Measurements from ENCODE around the gene TAOK3. TPM values are rescaled to one million over a fixed set of nuclear protein-coding genes. Genes with fewer than 3 reads are reported as not detected.

Gene TAOK3
- polyA plus RNA-seq, 3 donors: 19.7 to 58.3 (median 44.8) TPM

GRCh38 chr12:118148287-118148686 lies 224.4 kb downstream of the TAOK3 start:
- no peak for DNase-seq
- no peaks in the 10 kb centered on the region for H3K9me3 ChIP-seq (replicated peaks in 1 of 2; ENCODE audit: control insufficient read depth in 1 of 2, insufficient read depth in 1 of 2, low read length in 2 of 2)
- no CpG with 5 or more reads among the region's 5 CpGs for WGBS (ENCODE audit: insufficient coverage)
- peaks cover 0 to 1% (median 0%) of the 10 kb centered on the region in 3 donors for H3K27me3 Mint-ChIP-seq (ENCODE audit: low read depth in 3 of 3)
- H3K4me3 Mint-ChIP-seq: no peak overlapping the region
- H4K20me1 ChIP-seq (ENCODE audit: insufficient read depth, low read length): peaks cover 3% of the 10 kb centered on the region
- H3K4me1 ChIP-seq (ENCODE audit: control insufficient read depth in 1 of 2, insufficient read depth in 2 of 2, low read length in 2 of 2): no peaks in the 10 kb centered on the region
- peaks cover 46 to 50% of the 10 kb centered on the region in 2 donors for H3K36me3 ChIP-seq (replicated peaks in 1 of 2; ENCODE audit: control insufficient read depth in 1 of 2, insufficient read depth in 2 of 2, low read length in 2 of 2)
- H3K4me3 ChIP-seq (replicated peaks in 1 of 3; ENCODE audit: low read depth in 2 of 3, low read length in 3 of 3): no peak overlapping the region
- peaks cover 10% of the 10 kb centered on the region for H3K4me1 Mint-ChIP-seq
- H3K27ac Mint-ChIP-seq: no peak overlapping the region
- no peak overlapping the region for H3K9ac ChIP-seq (ENCODE audit: insufficient read depth, low read length, poor library complexity, severe bottlenecking)
- H3K27ac ChIP-seq (ENCODE audit: low read depth in 1 of 2, low read length in 2 of 2): no peak overlapping the region
- TF ChIP-seq CTCF (IDR thresholded peaks at IDR 0.05): no peak
- intact Hi-C loops (cut with micrococcal nuclease): no loop called here
- no peaks in the 10 kb centered on the region for H3K9me3 Mint-ChIP-seq
- H3K79me2 ChIP-seq (ENCODE audit: insufficient read depth, low read length): no peaks in the 10 kb centered on the region
- H3K27me3 ChIP-seq (ENCODE audit: control insufficient read depth in 2 of 2, insufficient read depth in 2 of 2, low read length in 2 of 2): no peaks in the 10 kb centered on the region
- no peak overlapping the region for H3K4me2 ChIP-seq (replicated peaks; ENCODE audit: extremely low read depth, low read length, poor library complexity, severe bottlenecking)
- peaks cover 48 to 71% of the 10 kb centered on the region in 2 donors for H3K36me3 Mint-ChIP-seq
- no peak overlapping the region for H2AFZ ChIP-seq (ENCODE audit: insufficient read depth, low read depth, low read length, poor library complexity, severe bottlenecking)

- no peaks in the 10 kb centered on the region for H3K9me3 ChIP-seq (replicated peaks in 1 of 2; ENCODE audit: control insufficient read depth in 1 of 2, insufficient read depth in 1 of 2, low read length in 2 of 2)
Measured at GRCh38 chr12:118145798-118146156, 226.9 kb downstream of the TAOK3 start.

More at GRCh38 chr12:118145798-118146156, 226.9 kb downstream of the TAOK3 start:
- no peak for TF ChIP-seq CTCF (IDR thresholded peaks at IDR 0.05)
- H3K4me1 Mint-ChIP-seq: peaks cover 10% of the 10 kb centered on the region
- Histone ChIP-seq H3K4me3 (replicated peaks in 1 of 3; ENCODE audit: low read depth in 2 of 3, low read length in 3 of 3) (no peak overlapping the region), H2AFZ (ENCODE audit: insufficient read depth, low read depth, low read length, poor library complexity, severe bottlenecking) (no peak overlapping the region), H3K4me1 (ENCODE audit: control insufficient read depth in 1 of 2, insufficient read depth in 2 of 2, low read length in 2 of 2) (no peaks in the 10 kb centered on the region), H3K79me2 (ENCODE audit: insufficient read depth, low read length) (no peaks in the 10 kb centered on the region), H3K9ac (ENCODE audit: insufficient read depth, low read length, poor library complexity, severe bottlenecking) (no peak overlapping the region), H3K27ac (ENCODE audit: low read depth in 1 of 2, low read length in 2 of 2) (peak overlapping the region in 1 of 2 donors; percentile 26), H3K27me3 (ENCODE audit: control insufficient read depth in 2 of 2, insufficient read depth in 2 of 2, low read length in 2 of 2) (no peaks in the 10 kb centered on the region), H3K36me3 (replicated peaks in 1 of 2; ENCODE audit: control insufficient read depth in 1 of 2, insufficient read depth in 2 of 2, low read length in 2 of 2) (peaks cover 25% of the 10 kb centered on the region in 2 donors), H3K4me2 (replicated peaks; ENCODE audit: extremely low read depth, low read length, poor library complexity, severe bottlenecking) (no peak overlapping the region), H4K20me1 (ENCODE audit: insufficient read depth, low read length) (no peaks in the 10 kb centered on the region)
- no peak for DNase-seq
- peaks cover 0 to 3% (median 0%) of the 10 kb centered on the region in 3 donors for H3K27me3 Mint-ChIP-seq (ENCODE audit: low read depth in 3 of 3)
- no peak overlapping the region for H3K4me3 Mint-ChIP-seq
- 90% methylated on average over 3 of the region's 9 CpGs for WGBS (ENCODE audit: insufficient coverage)
- peaks cover 37 to 58% of the 10 kb centered on the region in 2 donors for H3K36me3 Mint-ChIP-seq
- intact Hi-C loops (cut with micrococcal nuclease): no loop called here
- peak overlapping the region in 3 of 7 donors; percentile 50 to 55 (median 53) for H3K27ac Mint-ChIP-seq
- no peaks in the 10 kb centered on the region for H3K9me3 Mint-ChIP-seq

Measured in CD14-positive monocyte (primary cell).